ACHN (cell line): Measurements from ENCODE around the gene MZT2B.
"Not testable (repeated sequence)": the region's sequence is repeated elsewhere in the genome, so short reads cannot be mapped to it uniquely, and the experiment has no call there.

ENCODE experiments used
- DNase-seq: peaks from one replicate; pipeline ENCODE4 v3.0.0-alpha.2; 2015
- in situ Hi-C: cut with HindIII; loops from 2 replicates; pipeline ENCODE4 v1.10.0; 2017; ENCODE audit warnings: low sequenced_read_pairs, low pct_ligation_motif_present, low pct_unique_long_range_greater_than_20kb

Gene MZT2B

GRCh38 chr2:130181880-130182682 is at the start of gene MZT2B:
TSS of gene MZT2B (plus strand) at chr2:130182262. CDS start at chr2:130182283, 21 bp downstream.
- in situ Hi-C loops = not testable (repeated sequence)
- DNase-seq = peak; percentile 84

DNA sequence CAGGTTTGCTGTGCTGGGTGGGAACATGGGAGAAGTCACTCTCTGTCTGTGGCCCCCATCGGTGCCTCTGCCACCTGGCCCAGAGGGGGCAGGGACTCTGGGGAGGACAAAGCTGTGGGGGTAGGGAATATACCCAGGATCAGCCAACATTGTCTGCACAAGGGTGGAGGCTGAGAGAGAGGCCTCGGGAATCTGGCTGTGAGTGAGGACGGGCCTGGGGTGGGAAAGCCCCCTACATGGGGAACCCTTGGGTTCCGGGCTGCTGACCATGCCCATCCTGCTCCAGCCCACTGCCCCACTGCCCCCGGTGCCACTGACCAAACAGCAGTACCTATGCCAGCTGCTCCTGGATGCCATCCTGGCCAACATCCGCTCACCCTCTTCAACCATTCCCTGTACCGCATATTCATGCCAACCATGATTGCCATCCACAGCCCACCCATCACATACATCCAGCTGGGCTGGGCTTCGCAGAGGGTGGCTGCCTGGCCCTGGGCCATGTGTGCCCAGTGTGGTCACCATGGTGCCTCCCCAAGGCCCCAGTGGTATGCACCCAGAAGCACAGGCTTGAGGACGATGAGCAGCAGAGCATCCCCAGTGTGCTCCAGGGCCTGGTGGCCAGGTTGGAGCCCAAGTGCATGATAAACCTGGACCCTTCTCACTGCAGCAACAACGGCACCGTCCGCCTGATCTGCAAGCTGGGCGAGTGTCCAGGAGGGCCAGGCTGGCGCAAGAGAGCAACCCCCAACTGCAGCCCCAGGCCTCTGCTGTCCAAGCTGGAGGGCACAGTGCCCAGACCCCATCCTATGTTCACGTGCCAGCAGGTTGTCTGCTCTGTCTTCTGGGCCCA is 46.1 kb upstream of the MZT2B start:
- in situ Hi-C loops = no loop called here
- no peak for DNase-seq

DNA sequence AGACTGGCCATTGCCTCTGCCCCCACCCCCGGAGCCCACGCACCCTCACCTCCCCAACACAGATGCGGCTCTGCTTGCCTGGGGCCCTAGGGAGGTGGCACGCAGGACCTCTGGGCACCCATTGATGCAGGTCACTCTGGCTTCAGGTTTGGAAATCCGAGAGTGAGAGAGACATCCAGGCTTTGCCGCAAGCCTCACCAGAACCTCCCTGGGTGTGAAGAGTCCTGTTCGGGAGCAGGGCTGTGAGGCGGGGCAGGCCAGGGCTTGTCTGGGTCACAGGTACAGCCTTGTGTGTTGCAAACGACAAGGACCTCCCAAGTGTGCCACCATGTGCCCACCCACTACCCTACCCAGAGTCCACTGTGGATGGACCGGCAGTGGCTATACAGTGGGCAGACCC is 45.5 kb upstream of the MZT2B start:
- DNase-seq, in situ Hi-C loops: not testable (repeated sequence)

DNA sequence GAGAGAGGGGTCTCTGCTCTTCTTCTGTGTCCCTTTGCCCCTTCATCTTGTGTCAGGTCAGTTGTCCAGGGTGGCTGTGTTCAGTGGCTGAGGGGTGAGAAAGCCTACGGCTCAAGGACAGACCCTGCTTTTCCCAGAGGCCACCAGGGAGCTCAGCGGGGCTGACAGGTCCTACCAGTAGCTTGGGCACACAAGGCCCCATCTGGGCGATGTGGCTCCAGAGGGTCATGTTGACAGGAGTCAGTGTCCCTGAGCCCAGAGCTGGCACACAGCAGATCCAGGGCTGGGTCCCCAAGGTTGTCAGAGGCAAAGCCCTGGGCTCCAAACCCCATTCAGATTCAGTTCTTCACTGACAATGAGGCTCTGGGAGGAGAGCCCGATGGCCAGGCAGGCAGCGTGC is 44.9 kb upstream of the MZT2B start:
- DNase-seq, in situ Hi-C loops: not testable (repeated sequence)

GRCh38 chr2:130138326-130138725 is 43.7 kb upstream of the MZT2B start:
- in situ Hi-C loops, DNase-seq: not testable (repeated sequence)

- DNase-seq, in situ Hi-C loops: not testable (repeated sequence)
Measured at GRCh38 chr2:130138841-130139251, 43.2 kb upstream of the MZT2B start.

DNA sequence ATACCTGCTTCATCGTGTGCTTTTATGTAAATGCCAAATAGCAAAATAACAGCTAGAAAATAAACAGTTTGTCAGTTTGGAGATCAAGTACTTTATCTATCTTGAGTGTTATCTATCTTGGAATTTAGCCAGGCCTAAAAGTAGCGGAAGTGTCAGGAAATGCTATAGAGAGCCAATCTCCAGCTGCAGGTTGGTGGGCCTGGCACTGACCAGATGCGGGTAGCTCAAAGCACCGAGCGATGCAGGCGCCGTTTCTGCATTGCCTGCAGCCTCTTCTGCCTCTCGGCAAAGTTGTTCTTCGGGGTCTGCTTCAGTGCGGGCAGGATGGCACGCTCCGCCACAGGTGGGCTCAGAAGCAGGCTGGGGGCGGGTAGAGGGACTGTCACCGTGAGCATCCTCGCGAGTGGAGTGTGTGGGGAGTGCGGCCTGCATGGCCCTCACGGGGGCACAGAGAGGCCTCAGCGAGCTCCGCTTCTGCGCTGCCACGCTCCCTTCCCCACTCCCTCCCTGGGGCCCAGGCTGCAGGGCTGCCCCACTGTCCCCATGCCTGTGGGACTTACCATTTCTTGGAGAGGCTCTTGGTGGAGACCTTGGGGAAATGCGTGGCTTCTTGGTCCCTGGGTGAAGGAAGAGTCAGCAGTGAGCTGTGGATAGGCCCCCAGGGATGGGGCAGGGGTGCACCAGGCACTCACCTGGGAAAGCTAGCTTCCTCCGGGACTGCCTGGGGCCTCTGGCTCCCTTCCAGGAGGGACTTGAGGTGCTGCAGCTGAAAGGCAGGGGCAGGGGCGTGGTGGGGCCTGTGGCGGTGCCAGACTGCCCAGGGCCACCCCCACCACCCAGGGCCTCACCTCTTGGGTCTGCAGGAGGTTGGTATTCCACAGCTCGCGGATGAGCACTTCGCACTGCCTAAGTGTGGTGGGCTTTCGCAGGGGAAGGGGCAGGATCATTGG is 42.5 kb upstream of the MZT2B start:
- DNase-seq, in situ Hi-C loops: not testable (repeated sequence)

DNA sequence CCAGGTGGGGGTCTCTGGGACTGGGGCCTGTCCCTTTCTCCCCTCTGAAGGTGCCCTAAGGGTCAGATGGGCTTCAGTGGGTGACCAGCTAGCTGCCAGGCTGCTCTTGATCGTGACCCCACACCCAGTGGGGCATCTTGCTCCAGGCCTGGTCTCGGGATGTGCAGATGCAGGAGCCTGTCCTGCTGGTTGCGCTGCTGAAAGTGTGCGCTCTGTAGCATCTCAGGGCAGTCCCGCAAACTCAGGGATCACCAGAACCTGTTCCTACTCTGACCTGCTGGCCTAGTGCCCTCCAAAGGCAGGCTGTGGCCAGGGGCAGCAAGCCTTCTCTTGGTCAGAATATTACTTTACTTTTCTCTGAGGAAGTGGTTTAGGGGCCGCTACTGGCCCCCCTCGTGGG is 41.5 kb upstream of the MZT2B start:
- in situ Hi-C loops, DNase-seq: not testable (repeated sequence)

DNA sequence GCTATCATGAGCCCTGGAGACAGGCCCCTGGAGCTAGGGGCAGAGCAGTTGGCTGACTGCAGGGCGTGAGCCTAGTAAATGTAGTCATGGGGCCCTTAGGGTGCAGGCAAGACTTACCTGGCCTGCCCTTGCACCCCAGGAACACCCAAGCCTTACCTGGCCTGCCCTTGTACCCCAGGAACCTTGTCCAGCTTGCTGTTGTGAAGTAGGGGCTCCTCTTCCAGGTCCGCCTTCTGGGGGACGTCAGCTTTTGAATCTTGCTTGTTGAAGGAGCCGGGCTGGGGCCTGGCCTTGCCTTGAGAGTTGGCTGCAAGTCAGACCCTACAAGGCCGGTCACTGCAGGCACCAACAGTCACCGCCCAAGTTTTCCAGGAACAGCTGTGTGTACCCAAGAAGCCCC is 41.1 kb upstream of the MZT2B start:
- in situ Hi-C loops, DNase-seq: not testable (repeated sequence)

DNA sequence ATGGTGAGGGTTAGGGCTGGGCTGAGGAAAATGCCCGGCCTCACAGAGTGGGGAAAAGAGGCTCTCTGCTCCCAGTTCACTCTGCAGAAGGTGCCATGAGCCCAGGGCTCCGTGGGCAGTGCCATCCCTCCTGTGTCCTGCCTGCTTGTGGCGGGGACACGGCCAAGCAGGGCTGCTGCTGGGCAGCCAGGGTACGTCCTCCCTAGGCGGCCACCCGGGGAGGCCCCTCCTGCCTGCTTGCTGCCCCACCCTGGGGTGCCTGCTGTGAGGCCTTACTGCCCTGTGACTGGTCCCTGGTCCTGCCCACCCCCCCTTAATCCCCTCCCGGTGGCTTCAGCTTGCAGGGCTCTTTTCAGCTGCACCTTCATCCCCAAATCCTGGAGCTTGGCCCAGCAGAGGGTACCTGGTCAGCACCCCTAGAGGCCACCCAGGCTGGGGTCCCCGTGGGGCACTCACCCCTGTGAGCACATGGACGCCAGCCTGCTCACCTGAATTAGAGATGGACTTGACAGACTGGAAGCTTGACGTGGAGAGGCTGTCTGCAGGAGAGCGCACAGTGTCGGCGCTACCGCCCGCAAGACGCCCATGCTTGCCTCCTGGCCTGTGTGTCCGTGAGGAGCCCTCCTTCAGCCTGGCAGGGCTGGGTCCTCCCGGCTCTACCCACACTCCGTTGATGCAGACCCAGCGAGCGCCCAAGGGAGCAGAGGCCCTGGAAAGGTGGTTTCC is 40.3 kb upstream of the MZT2B start:
- DNase-seq, in situ Hi-C loops: not testable (repeated sequence)

GRCh38 chr2:130142396-130143265 is 39.4 kb upstream of the MZT2B start:
- DNase-seq, in situ Hi-C loops: not testable (repeated sequence)

DNA sequence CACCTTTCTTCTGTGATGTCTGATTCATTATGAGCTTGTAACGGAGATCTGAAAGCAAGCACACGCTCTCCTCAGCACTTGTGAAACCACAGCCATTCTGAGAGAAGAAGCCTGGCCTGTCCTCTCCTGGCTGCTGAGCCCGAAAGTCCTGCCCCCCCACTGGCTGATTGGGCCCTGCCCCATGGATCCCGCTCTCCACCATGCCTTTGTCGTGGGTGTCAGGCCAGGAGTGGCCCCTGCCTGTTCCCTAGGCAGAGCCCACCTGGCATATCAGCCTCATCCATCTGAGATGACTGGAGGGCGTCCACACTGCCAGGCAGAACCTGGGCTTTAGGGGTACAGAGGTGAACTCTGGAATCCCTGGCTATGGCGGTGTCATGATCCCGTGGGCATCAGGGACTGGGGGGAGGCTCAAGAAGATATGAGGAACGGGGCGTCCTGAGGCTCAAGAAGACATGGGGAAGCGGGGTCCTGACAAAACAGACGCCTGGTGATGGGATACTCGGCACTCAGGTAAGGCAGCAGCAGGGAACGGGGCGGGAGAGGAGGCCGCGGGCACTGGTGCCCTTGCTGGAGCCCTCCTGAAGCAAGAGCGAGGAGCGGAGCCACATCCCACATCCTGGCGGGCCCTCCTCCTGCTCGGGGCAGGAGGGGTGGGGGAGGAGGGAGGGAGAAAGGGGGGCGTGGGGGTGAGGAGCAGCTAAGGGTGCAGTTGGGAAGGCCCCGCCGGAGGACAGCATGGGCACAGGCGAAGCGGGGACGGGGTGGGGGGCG is 38.6 kb upstream of the MZT2B start:
- DNase-seq, in situ Hi-C loops: not testable (repeated sequence)

GRCh38 chr2:130145006-130145414 is 37.1 kb upstream of the MZT2B start, which contains the start of gene CCDC74B:
TSS of gene CCDC74B (minus strand) at chr2:130145112. CDS start at chr2:130144996, 116 bp downstream.
- DNase-seq = peak; percentile 51
- in situ Hi-C loops = not testable (repeated sequence)

DNA sequence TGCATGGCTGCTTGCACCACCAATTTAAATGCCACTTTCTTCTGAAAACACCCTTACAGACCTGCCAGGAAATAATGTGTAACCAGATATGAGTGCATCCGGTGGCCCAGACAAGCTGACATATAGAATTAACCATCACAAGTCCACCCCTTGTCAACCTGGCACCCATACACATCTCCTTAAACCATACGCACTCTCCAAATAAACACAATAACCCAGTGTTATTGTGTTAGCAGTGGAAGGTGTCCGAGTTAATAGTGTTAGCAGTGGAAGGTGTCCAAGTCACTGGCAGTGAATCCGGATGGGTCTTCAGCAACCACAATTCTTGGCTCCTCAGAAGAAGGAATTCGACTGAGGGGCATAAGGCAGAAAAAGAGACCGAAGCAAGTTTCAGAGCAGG is 33.5 kb upstream of the MZT2B start:
- DNase-seq, in situ Hi-C loops: not testable (repeated sequence)

DNA sequence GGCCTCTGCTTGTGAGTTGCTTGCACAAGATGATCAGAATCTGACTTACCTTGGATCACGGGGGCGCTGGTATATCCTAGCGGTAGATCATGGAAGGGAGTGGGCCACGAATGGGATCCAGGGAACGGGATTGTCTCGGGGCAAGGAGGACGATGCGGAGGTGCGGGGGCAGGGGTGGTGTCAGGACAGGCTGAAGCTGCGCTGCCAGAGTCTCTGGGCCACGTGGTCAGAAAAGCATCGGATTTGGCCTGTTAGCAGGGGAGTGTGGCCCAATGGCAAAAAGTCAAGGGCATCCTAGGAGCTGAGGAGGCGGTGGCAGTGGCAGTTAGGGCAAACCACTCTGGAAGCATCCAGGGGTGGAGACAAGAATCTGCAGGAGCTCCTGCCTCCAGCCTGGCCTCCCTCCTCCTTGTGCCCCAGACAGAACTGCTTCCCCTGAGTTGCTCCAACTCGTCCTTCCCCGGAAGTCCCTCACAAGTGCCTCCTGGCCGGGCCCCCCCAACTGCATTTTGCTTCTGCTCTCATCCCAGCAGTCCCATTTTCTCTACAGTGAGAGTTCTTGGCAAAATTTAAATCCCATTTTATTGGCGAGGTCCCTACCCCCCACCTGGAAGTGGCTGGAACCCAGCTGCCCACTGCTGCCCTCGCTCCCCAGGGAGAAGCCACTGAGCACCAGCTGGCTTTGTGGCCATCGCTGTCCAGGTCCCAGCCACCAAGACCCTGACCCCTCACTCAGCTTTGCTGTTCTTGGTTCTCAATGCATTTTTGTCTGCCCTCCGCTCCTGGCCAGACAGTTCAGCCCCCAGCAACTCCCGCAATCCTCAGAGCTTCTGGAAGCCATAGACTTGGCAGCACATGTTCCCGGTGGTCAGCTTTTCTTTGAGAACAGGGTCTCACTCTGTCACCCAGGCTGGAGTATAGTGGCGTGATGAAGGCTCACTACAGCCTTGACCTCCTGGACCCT is 31.6 kb upstream of the MZT2B start:
- in situ Hi-C loops = no loop called here
- DNase-seq = no peak
